H1 (cell line): ENCODE measurements around the gene ARL8A. TPM values are rescaled to one million over a fixed set of nuclear protein-coding genes. Genes with fewer than 3 reads are reported as not detected.

ENCODE experiments used
- CTCF ChIA-PET: fragments of 300-600 bp; sonication (Branson Sonifier 250); formaldehyde crosslinking; loops from one replicate; lab custom pipeline; 2021; ENCODE audit not compliant: partially characterized antibody; lab: Charles Lee
- POLR2A ChIA-PET: fragments of 300-600 bp; sonication (Branson Sonifier 250); formaldehyde crosslinking; loops from one replicate; lab custom pipeline; 2021; ENCODE audit warnings: inconsistent platforms; ENCODE audit not compliant: partially characterized antibody; lab: Charles Lee
- DNase-seq, 2 experiments: peaks; one replicate each; pipeline versions ENCODE4 v3.0.0 to v3.0.0-alpha.2; 2010 to 2022; ENCODE audit warnings: low spot score in 2 of 2, low read depth in 1 of 2, mixed read lengths in 1 of 2
- FAIRE-seq: peaks from 2 replicates; lab custom pipeline; 2011; peaks lifted over from hg19 to GRCh38; lab: Jason Lieb, UNC
- H2AFZ ChIP-seq: 2 replicates; pipeline ENCODE4 v1.8.1; 2012; ENCODE audit warnings: low read length, inconsistent platforms
- H2AK5ac ChIP-seq: 2 replicates; pipeline ENCODE4 v1.6.1; 2013; ENCODE audit warnings: low read depth, low read length
- H2BK120ac ChIP-seq: replicated peaks from 2 replicates; pipeline ENCODE3; 2013; ENCODE audit warnings: low read depth, low read length, inconsistent platforms
- H2BK12ac ChIP-seq: 2 replicates; pipeline ENCODE4 v1.6.1; 2013; ENCODE audit warnings: low read depth, low read length
- H2BK15ac ChIP-seq: 2 replicates; pipeline ENCODE4 v1.6.1; 2013; ENCODE audit warnings: low read length
- H2BK20ac ChIP-seq: 2 replicates; pipeline ENCODE4 v1.6.1; 2013; ENCODE audit warnings: low read length
- H2BK5ac ChIP-seq: 2 replicates; pipeline ENCODE4 v1.6.1; 2013; ENCODE audit warnings: low read depth, low read length
- H3K14ac ChIP-seq: 2 replicates; pipeline ENCODE4 v1.6.1; 2013; ENCODE audit warnings: inconsistent platforms; ENCODE audit not compliant: insufficient read length
- H3K18ac ChIP-seq: 2 replicates; pipeline ENCODE4 v1.6.1; 2013; ENCODE audit warnings: low read length; ENCODE audit errors: extremely low read depth
- H3K23ac ChIP-seq: 2 replicates; pipeline ENCODE4 v1.6.1; 2013; ENCODE audit warnings: inconsistent platforms; ENCODE audit not compliant: insufficient read length
- H3K23me2 ChIP-seq: 2 replicates; pipeline ENCODE4 v1.6.1; 2013; ENCODE audit warnings: low read depth, low read length
- H3K27ac ChIP-seq: 2 replicates; pipeline ENCODE4 v1.6.1; 2011; ENCODE audit warnings: low read depth, low read length, inconsistent platforms
- H3K27me3 ChIP-seq, 4 experiments: replicated peaks in 1 of 4; 1 replicate in 1 of 4; 2 replicates in 3 of 4; pipeline versions ENCODE4 v1.6.1 to v1.8.1; 2011 to 2013; ENCODE audit warnings: low read length in 3 of 4, mild to moderate bottlenecking in 3 of 4, inconsistent platforms in 2 of 4, mixed read lengths in 2 of 4, moderate library complexity in 1 of 4; ENCODE audit not compliant: control insufficient read depth in 3 of 4, insufficient read depth in 3 of 4; ENCODE audit errors: extremely low read depth in 1 of 4
- H3K36me3 ChIP-seq, 4 experiments: 2 replicates each; pipeline versions ENCODE4 v1.6.1 to v1.8.1; 2011 to 2013; ENCODE audit warnings: mild to moderate bottlenecking in 4 of 4, low read length in 3 of 4, moderate library complexity in 2 of 4, control low read depth in 1 of 4, inconsistent platforms in 1 of 4; ENCODE audit not compliant: insufficient read depth in 4 of 4, control insufficient read depth in 2 of 4
- H3K4ac ChIP-seq: replicated peaks from 2 replicates; pipeline ENCODE3; 2013; ENCODE audit warnings: low read length, low read depth, mixed read lengths, inconsistent platforms; ENCODE audit not compliant: insufficient read length
- H3K4me1 ChIP-seq, 4 experiments: replicated peaks in 1 of 4; 1 replicate in 1 of 4; 2 replicates in 3 of 4; pipeline versions ENCODE4 v1.6.1 to v1.8.1; 2011 to 2013; ENCODE audit warnings: low read length in 3 of 4, inconsistent platforms in 2 of 4, mixed read lengths in 1 of 4; ENCODE audit not compliant: insufficient read depth in 4 of 4, control insufficient read depth in 3 of 4
- H3K4me2 ChIP-seq, 2 experiments: 2 replicates each; pipeline versions ENCODE4 v1.6.1 to v1.8.1; 2011 to 2013; ENCODE audit warnings: low read depth in 2 of 2, low read length in 2 of 2, control low read depth in 1 of 2, inconsistent platforms in 1 of 2, mild to moderate bottlenecking in 1 of 2; ENCODE audit not compliant: insufficient read depth in 1 of 2
- H3K4me3 ChIP-seq, 4 experiments: fragments of 200-600, 300-600 bp in 1 of 4; sonication (generic), shearing (Covaris generic), sonication (Bioruptor Twin) in 1 of 4; 2 replicates each; pipeline versions ENCODE4 v1.5.1 to v1.8.1; 2011 to 2016; ENCODE audit warnings: low read length in 4 of 4, low read depth in 3 of 4, control low read depth in 2 of 4, inconsistent platforms in 2 of 4, mild to moderate bottlenecking in 2 of 4, mixed read lengths in 1 of 4, moderate library complexity in 1 of 4; ENCODE audit not compliant: insufficient read depth in 2 of 4; ENCODE audit errors: extremely low read depth in 1 of 4
- H3K56ac ChIP-seq: replicated peaks from 2 replicates; pipeline ENCODE3; 2013; ENCODE audit warnings: low read depth, mild to moderate bottlenecking, mixed read lengths, low read length, inconsistent platforms; ENCODE audit not compliant: insufficient read length
- H3K79me1 ChIP-seq: 2 replicates; pipeline ENCODE4 v1.6.1; 2013; ENCODE audit warnings: low read depth, low read length, control low read depth
- H3K79me2 ChIP-seq, 2 experiments: 2 replicates each; pipeline versions ENCODE4 v1.6.1 to v1.8.1; 2012 to 2013; ENCODE audit warnings: low read length in 2 of 2, mild to moderate bottlenecking in 2 of 2, inconsistent platforms in 1 of 2; ENCODE audit not compliant: insufficient read depth in 2 of 2, control insufficient read depth in 1 of 2
- H3K9ac ChIP-seq, 4 experiments: replicated peaks in 1 of 4; 1 replicate in 1 of 4; 2 replicates in 3 of 4; pipeline versions ENCODE4 v1.6.1 to v1.8.1; 2011 to 2013; ENCODE audit warnings: low read depth in 3 of 4, low read length in 3 of 4, control low read depth in 2 of 4, mild to moderate bottlenecking in 2 of 4, moderate library complexity in 2 of 4, inconsistent platforms in 1 of 4; ENCODE audit errors: extremely low read depth in 1 of 4
- H3K9me3 ChIP-seq, 2 experiments: 2 replicates each; pipeline versions ENCODE4 v1.6.1 to v1.8.1; 2012 to 2013; ENCODE audit warnings: mild to moderate bottlenecking in 2 of 2, moderate library complexity in 2 of 2, control low read depth in 1 of 2, inconsistent platforms in 1 of 2, low read depth in 1 of 2, low read length in 1 of 2, mixed read lengths in 1 of 2; ENCODE audit not compliant: insufficient read depth in 2 of 2
- H4K20me1 ChIP-seq, 2 experiments: replicated peaks in 1 of 2; 2 replicates each; pipeline versions ENCODE3 to v1.8.1; 2011 to 2013; ENCODE audit warnings: inconsistent platforms in 2 of 2, low read length in 2 of 2, mild to moderate bottlenecking in 1 of 2; ENCODE audit not compliant: insufficient read depth in 2 of 2, control insufficient read depth in 1 of 2
- H4K5ac ChIP-seq: 2 replicates; pipeline ENCODE4 v1.6.1; 2013; ENCODE audit warnings: low read length, low read depth, mixed read lengths, inconsistent platforms; ENCODE audit not compliant: insufficient read length
- H4K8ac ChIP-seq: 2 replicates; pipeline ENCODE4 v1.8.0; 2013; ENCODE audit warnings: mild to moderate bottlenecking, moderate library complexity, low read length, inconsistent platforms; ENCODE audit not compliant: insufficient read depth; ENCODE audit errors: extremely low read depth
- H4K91ac ChIP-seq: replicated peaks from 2 replicates; pipeline ENCODE3; 2013; ENCODE audit warnings: low read length, mixed read lengths, inconsistent platforms; ENCODE audit not compliant: insufficient read length
- CEBPB ChIP-seq: IDR thresholded peaks from 2 replicates; pipeline ENCODE4 v1.6.1; 2012; ENCODE audit warnings: low read depth, low read length
- MAX ChIP-seq: IDR thresholded peaks from 2 replicates; pipeline ENCODE4 v1.6.1; 2012; ENCODE audit warnings: inconsistent platforms
- SAP30 ChIP-seq: fragments of 300-600 bp; sonication (generic); IDR thresholded peaks from 2 replicates; pipeline ENCODE4 v1.7.1; 2012; ENCODE audit warnings: low read length, moderate library complexity, mild to moderate bottlenecking, inconsistent platforms; ENCODE audit not compliant: insufficient read depth, insufficient replicate concordance
- WGBS, 2 experiments: shearing (Covaris generic) in 1 of 2; methylation state at CpG; one replicate each; pipeline versions ENCODE4 v1.1.6 to v1.1.7; 2013 to 2015; ENCODE audit warnings: low lambda C conversion rate in 2 of 2, mixed read lengths in 2 of 2, inconsistent platforms in 1 of 2, low coverage in 1 of 2, missing lambda C conversion rate in 1 of 2; ENCODE audit not compliant: insufficient replicate concordance in 2 of 2, insufficient coverage in 1 of 2, insufficient read length in 1 of 2; ENCODE audit errors: extremely low coverage in 1 of 2, missing lambda C conversion rate in 1 of 2; 5-methylcytosine and 5-hydroxymethylcytosine counted together
- polyA plus RNA-seq, 7 experiments: library from polyadenylated mRNA; depleted of rRNA in 3 of 7; stranded (reverse) in 5 of 7; unstranded in 2 of 7; fragments of >200 nt in 5 of 7; fragments of 200-250 nt in 2 of 7; gene quantifications; 1 replicate in 5 of 7; 2 replicates in 1 of 7; 4 replicates in 1 of 7; pipeline versions ENCODE4 v1.2.1 to v1.2.3, GENCODE V29; 2011 to 2013; ENCODE audit warnings: missing spikeins in 2 of 7, mixed read lengths in 2 of 7
- total RNA-seq: library from RNA; stranded (reverse); fragmentation: NEBNext Ultra II Directional; extraction: Animal tissue kit (Norgen Biotek cat#: 25700); gene quantifications from 2 replicates; pipeline ENCODE4 v1.2.1, GENCODE V29; 2021

ARL8A gene
- total and polyA plus RNA-seq, 2 of the 8 experiments (the other 6 are each of a cell fraction or from before 2014, with no cell fraction given), result 40.3 to 58.7 TPM

GRCh38 chr1:202145068-202145743, 669 bp upstream of the ARL8A start:
- no peaks in the 10 kb centered on the region for H3K9me3 ChIP-seq
- WGBS, 2 experiments, result 28% methylated on average over 13 of the region's 13 CpGs; no CpG with 5 or more reads in 1 of the 2 experiments
- peak overlapping the region; percentile 1 for H3K4ac ChIP-seq
- ChIA-PET POLR2A (interaction anchor here (1.3 to 1.6 kb wide), 2 partner anchors 10 to 14 kb away, joined by 3 to 4 read pairs; no protein-coding TSS in a partner anchor), CTCF (interaction anchor here (0.6 to 6.1 kb wide), 5 partner anchors 10 to 826 kb away, joined by 3 to 50 read pairs (median 3); no protein-coding TSS in a partner anchor)
- H3K27ac ChIP-seq, result no peak overlapping the region
- no peak overlapping the region for H4K91ac ChIP-seq
- H3K9ac ChIP-seq, result peak overlapping the region; percentile 36 to 89 (median 54); a peak in 5 of 7 replicates
- H3K23ac ChIP-seq, result no peak overlapping the region
- no peak overlapping the region; the same call in 1 of the 2 replicates for H2BK15ac ChIP-seq
- H3K56ac ChIP-seq, result peak overlapping the region; percentile 9
- H3K18ac ChIP-seq, result peak overlapping the region; percentile 95
- no peak overlapping the region for H4K5ac ChIP-seq
- peak overlapping the region; percentile 78 to 92 for H3K4me2 ChIP-seq
- H3K79me2 ChIP-seq, result peaks cover 3 to 31% of the 10 kb centered on the region in 2 experiments; a peak in 3 of 4 replicates
- peaks cover 0 to 7% (median 2%) of the 10 kb centered on the region in 4 experiments; a peak in 3 of 7 replicates for H3K27me3 ChIP-seq
- H3K36me3 ChIP-seq, result no peaks in the 10 kb centered on the region
- H2BK120ac ChIP-seq, result no peak overlapping the region
- peak overlapping the region; percentile 62 to 78 (median 72) for H3K4me3 ChIP-seq
- no peak overlapping the region; the same call in 1 of the 2 replicates for H2BK20ac ChIP-seq
- 0 out of 2 replicates have a peak overlapping the region, but pooled peaks have one; percentile 39 for H4K8ac ChIP-seq
- H2BK5ac ChIP-seq, result 0 out of 2 replicates have a peak overlapping the region, but pooled peaks have one; percentile 60
- no peak overlapping the region for H3K14ac ChIP-seq
- H3K4me1 ChIP-seq, result peaks cover 3 to 13% (median 9%) of the 10 kb centered on the region in 4 experiments; a peak in 6 of 7 replicates
- no peak for DNase-seq
- H4K20me1 ChIP-seq, result peaks cover 2 to 11% of the 10 kb centered on the region in 2 experiments
- no peak for FAIRE-seq
- TF ChIP-seq CEBPB (no peak), SAP30 (no peak), MAX (no peak)
- H2AK5ac ChIP-seq, result no peak overlapping the region
- peak overlapping the region; percentile 37; the same call in 1 of the 2 replicates for H2AFZ ChIP-seq
- H2BK12ac ChIP-seq, result 0 out of 2 replicates have a peak overlapping the region, but pooled peaks have one; percentile 80
- H3K23me2 ChIP-seq, result peaks cover 13% of the 10 kb centered on the region
- peaks cover 8% of the 10 kb centered on the region for H3K79me1 ChIP-seq
